ENCODE data around the gene GALNTL6. TPM values are rescaled to one million over a fixed set of nuclear protein-coding genes. Genes with fewer than 3 reads are reported as not detected.

GALNTL6 gene
- total and polyA plus RNA-seq, 4 donors = 6.1 to 25.4 (median 22.5) TPM

DNA sequence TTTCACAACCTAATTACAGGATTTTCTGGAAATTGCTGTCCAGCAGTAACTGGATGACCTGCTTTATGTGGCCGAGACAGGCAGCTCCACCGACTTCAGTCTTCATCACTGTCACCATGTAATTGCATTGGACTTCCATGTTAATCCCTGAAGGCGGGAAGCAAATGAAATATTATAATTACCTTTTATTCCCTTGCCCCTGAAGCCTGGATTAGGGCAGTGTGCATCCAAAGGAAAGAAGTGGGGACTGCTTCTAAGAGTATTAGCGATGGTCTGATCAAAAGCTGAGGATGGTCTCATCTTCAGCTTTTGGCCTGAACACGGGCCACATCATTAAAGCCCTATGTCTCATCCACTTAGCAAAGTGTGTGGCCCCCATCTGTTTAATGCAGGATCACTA lies 1043.8 kb downstream of the GALNTL6 start:
- H3K9me3 ChIP-seq (ENCODE audit: control insufficient read depth, insufficient read depth, low read length) = no peaks in the 10 kb centered on the region
- H3K27ac ChIP-seq (ENCODE audit: low read depth, low read length) = no peak overlapping the region
- H3K27me3 ChIP-seq (ENCODE audit: control insufficient read depth, insufficient read depth, low read length) = no peaks in the 10 kb centered on the region
- H3K4me3 ChIP-seq (ENCODE audit: low read depth, low read length) = no peak overlapping the region
- no peak for DNase-seq (ENCODE audit: low read depth in 4 of 6, low spot score in 6 of 6)
- H3K36me3 ChIP-seq (ENCODE audit: control insufficient read depth, insufficient read depth, low read length) = no peaks in the 10 kb centered on the region
- H3K4me1 ChIP-seq (ENCODE audit: control insufficient read depth, insufficient read depth, low read length) = no peaks in the 10 kb centered on the region
- no CpG with 5 or more reads among the region's 5 CpGs for WGBS (ENCODE audit: insufficient coverage)

DNA sequence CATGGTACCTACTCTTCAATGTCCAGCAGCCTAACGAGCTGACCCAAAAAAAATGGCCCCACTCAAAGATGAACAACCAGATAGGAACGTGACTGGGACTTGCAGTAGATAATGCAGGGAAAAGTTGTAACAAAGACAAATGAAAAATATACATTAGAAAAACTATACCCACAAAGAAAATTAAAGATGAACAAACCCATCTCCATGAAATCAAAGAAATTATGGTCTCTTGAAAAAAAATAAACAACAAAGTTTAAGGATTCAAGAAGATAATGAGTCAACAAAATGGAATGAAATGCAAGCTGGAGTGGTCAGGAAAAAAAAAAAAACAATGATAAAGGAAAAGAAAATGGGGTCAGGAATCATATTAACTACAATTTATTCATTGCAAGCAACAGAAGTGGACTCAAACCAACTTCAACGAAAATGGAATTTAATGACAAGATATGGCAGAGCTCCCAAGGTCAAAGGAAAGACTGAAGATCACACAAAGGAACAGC lies 1045.6 kb downstream of the GALNTL6 start:
- WGBS (ENCODE audit: insufficient coverage) = no CpG with 5 or more reads among the region's 3 CpGs
- Histone ChIP-seq H3K27me3 (ENCODE audit: control insufficient read depth, insufficient read depth, low read length) (no peaks in the 10 kb centered on the region), H3K4me3 (ENCODE audit: low read depth, low read length) (no peak overlapping the region), H3K9me3 (ENCODE audit: control insufficient read depth, insufficient read depth, low read length) (no peaks in the 10 kb centered on the region), H3K4me1 (ENCODE audit: control insufficient read depth, insufficient read depth, low read length) (no peaks in the 10 kb centered on the region), H3K36me3 (ENCODE audit: control insufficient read depth, insufficient read depth, low read length) (no peaks in the 10 kb centered on the region), H3K27ac (ENCODE audit: low read depth, low read length) (no peak overlapping the region)
- DNase-seq (ENCODE audit: low read depth in 4 of 6, low spot score in 6 of 6) = no peak

DNA sequence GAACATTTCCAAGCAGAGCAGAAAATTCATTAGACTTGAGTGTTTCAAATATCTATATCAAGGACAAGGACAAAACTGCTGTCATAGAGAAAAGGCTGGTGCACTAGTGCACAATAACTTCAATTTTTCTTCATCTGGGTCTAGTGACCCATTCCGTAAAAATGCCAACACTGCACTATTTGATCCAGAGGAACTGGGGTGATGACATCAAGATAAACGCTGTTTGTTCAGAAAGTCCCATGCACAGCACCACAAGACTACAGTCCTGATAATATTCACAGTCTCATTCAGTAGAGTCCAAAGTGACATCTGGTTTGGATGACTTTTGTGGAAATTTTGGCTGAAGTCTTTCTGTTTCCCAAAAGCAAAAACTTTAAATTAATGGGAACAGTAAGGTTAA lies 1051.9 kb downstream of the GALNTL6 start:
- Histone ChIP-seq H3K27me3 (ENCODE audit: control insufficient read depth, insufficient read depth, low read length) (no peaks in the 10 kb centered on the region), H3K4me1 (ENCODE audit: control insufficient read depth, insufficient read depth, low read length) (no peaks in the 10 kb centered on the region), H3K9me3 (ENCODE audit: control insufficient read depth, insufficient read depth, low read length) (no peaks in the 10 kb centered on the region), H3K4me3 (ENCODE audit: low read depth, low read length) (no peak overlapping the region), H3K36me3 (ENCODE audit: control insufficient read depth, insufficient read depth, low read length) (no peaks in the 10 kb centered on the region), H3K27ac (ENCODE audit: low read depth, low read length) (no peak overlapping the region)
- WGBS (ENCODE audit: insufficient coverage) = no CpG with 5 or more reads among the region's 2 CpGs
- peak in 1 of 6 donors; percentile 20 for DNase-seq (ENCODE audit: low read depth in 4 of 6, low spot score in 6 of 6)

DNA sequence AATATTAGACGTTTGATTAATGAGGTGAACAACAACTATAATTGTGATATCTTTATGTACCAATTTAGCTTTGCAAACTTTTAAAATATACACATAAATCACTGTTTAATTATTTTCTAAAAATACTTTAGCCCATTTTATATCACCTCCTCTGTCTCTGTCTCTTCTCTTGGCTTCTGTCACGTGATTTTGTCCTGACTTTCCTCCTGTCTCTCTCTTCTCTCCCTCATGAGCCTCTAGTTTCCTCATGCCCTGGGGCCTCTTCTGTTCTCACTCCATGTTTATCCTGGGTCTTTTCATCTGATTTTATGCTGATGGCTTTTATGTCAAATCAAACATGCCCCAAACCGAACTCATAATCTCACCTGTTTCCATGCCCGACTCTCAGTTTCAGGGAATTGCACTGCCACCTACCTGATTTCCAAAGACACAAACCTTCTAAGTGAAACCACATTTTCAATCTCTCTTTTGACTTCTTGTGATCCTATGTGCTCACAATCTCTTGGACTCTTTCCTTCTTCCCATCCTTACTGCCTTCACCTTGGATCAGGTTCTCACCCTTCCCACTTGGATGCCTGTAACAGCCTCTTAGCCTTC lies 1052.4 kb downstream of the GALNTL6 start:
- no peak for DNase-seq (ENCODE audit: low read depth in 4 of 6, low spot score in 6 of 6)
- H3K27ac ChIP-seq (ENCODE audit: low read depth, low read length) = no peak overlapping the region
- H3K4me1 ChIP-seq (ENCODE audit: control insufficient read depth, insufficient read depth, low read length) = no peaks in the 10 kb centered on the region
- no peaks in the 10 kb centered on the region for H3K27me3 ChIP-seq (ENCODE audit: control insufficient read depth, insufficient read depth, low read length)
- H3K9me3 ChIP-seq (ENCODE audit: control insufficient read depth, insufficient read depth, low read length) = no peaks in the 10 kb centered on the region
- H3K4me3 ChIP-seq (ENCODE audit: low read depth, low read length) = no peak overlapping the region
- 90% methylated on average over 3 of the region's 4 CpGs for WGBS (ENCODE audit: insufficient coverage)
- no peaks in the 10 kb centered on the region for H3K36me3 ChIP-seq (ENCODE audit: control insufficient read depth, insufficient read depth, low read length)

DNA sequence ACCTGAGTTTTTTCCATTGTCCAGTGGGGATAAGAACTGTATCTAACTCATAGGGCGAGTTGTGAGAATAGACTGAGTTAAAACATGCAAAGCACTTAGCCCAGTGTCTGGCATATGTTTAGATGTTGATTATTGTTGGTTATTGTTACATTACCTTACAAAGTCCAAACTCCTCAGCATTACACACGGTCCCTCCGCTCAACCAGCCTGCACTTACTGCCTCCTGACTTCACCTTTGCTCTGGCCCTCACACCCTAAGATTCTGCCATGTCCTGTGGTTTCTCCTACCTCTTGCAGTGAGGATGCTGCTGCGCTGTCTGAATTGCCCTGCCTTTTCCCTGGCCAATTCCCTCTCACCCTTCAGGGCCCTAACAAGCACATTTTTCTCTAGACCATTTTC lies 1053.2 kb downstream of the GALNTL6 start:
- no peak overlapping the region for H3K27ac ChIP-seq (ENCODE audit: low read depth, low read length)
- 87% methylated on average over 3 of the region's 4 CpGs for WGBS (ENCODE audit: insufficient coverage)
- no peaks in the 10 kb centered on the region for H3K9me3 ChIP-seq (ENCODE audit: control insufficient read depth, insufficient read depth, low read length)
- no peaks in the 10 kb centered on the region for H3K27me3 ChIP-seq (ENCODE audit: control insufficient read depth, insufficient read depth, low read length)
- H3K36me3 ChIP-seq (ENCODE audit: control insufficient read depth, insufficient read depth, low read length) = no peaks in the 10 kb centered on the region
- no peak for DNase-seq (ENCODE audit: low read depth in 4 of 6, low spot score in 6 of 6)
- H3K4me1 ChIP-seq (ENCODE audit: control insufficient read depth, insufficient read depth, low read length) = no peaks in the 10 kb centered on the region
- no peak overlapping the region for H3K4me3 ChIP-seq (ENCODE audit: low read depth, low read length)

DNA sequence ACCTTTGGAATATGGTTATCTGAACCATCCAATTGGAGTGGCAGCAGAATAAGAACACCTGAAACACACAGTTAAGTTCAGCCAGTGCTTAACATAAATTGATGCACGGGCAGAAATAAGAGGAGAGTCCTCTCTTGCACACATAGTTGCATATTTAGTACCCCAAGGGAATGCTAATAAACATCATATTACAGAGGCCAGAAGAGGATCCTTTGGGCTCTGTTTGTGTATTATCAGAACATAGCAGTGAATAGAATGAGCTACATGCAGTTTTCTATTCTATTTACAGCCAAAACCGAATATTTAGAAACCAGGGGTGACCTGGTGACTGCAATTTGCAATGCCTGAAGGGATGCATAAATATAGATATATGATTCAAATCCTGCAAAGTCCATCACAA lies 1054.6 kb downstream of the GALNTL6 start:
- Histone ChIP-seq H3K27me3 (ENCODE audit: control insufficient read depth, insufficient read depth, low read length) (no peaks in the 10 kb centered on the region), H3K4me1 (ENCODE audit: control insufficient read depth, insufficient read depth, low read length) (no peaks in the 10 kb centered on the region), H3K36me3 (ENCODE audit: control insufficient read depth, insufficient read depth, low read length) (no peaks in the 10 kb centered on the region), H3K4me3 (ENCODE audit: low read depth, low read length) (no peak overlapping the region), H3K27ac (ENCODE audit: low read depth, low read length) (no peak overlapping the region), H3K9me3 (ENCODE audit: control insufficient read depth, insufficient read depth, low read length) (no peaks in the 10 kb centered on the region)
- DNase-seq (ENCODE audit: low read depth in 4 of 6, low spot score in 6 of 6) = no peak
- WGBS (ENCODE audit: insufficient coverage) = no CpG with 5 or more reads among the region's 2 CpGs

DNA sequence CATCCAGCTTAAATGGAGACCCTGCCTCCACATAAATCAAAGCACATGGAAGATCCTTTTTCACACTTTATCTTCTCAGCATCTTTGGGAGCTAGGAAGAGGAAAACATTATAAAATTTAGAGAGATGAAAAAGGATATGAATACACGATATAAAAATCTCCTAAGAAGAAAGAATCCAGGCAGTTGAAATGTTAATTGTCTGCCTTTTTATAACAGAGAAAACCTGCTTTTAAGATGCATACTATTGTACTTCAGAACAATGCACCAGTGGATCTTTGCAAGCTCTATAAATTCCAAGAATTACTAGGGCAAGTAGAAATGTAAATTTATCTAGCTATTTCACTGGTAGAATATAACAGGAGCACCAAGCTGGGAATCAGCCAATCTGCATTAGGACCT lies 1055.1 kb downstream of the GALNTL6 start:
- peak in 1 of 6 donors; percentile 39 for DNase-seq (ENCODE audit: low read depth in 4 of 6, low spot score in 6 of 6)
- H3K4me1 ChIP-seq (ENCODE audit: control insufficient read depth, insufficient read depth, low read length) = no peaks in the 10 kb centered on the region
- no peaks in the 10 kb centered on the region for H3K36me3 ChIP-seq (ENCODE audit: control insufficient read depth, insufficient read depth, low read length)
- no peaks in the 10 kb centered on the region for H3K27me3 ChIP-seq (ENCODE audit: control insufficient read depth, insufficient read depth, low read length)
- no CpG with 5 or more reads among the region's 1 CpG for WGBS (ENCODE audit: insufficient coverage)
- no peak overlapping the region for H3K4me3 ChIP-seq (ENCODE audit: low read depth, low read length)
- no peak overlapping the region for H3K27ac ChIP-seq (ENCODE audit: low read depth, low read length)
- no peaks in the 10 kb centered on the region for H3K9me3 ChIP-seq (ENCODE audit: control insufficient read depth, insufficient read depth, low read length)

DNA sequence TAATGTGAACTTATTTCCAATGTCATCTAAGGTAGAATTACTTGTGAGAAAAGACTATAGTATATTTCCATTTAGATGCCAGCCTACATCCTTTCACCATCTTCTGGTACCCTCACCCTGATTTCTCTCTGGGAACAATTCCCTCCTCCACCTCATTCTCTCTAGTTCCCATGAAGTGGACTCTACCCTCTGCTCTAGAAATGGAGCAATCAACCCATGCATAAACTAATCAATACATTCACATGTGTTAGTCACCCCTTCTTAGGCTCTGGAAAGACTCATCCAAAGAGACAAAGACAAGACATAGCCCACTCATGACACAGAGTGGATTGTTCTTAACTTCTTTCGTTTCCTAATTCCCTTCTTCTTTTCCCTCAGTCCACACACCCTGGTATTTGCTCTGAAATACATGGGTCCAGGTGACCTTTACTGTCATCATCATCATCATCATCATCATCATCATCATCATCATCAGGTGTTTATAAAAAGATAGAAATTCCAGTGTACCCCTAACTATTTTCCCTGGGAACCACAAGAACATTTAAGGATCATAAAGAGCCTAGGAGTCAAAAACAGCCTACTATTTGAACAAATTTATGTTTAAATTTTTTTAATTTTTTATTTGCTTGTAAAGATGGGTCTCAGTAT lies 1056.5 kb downstream of the GALNTL6 start:
- H3K9me3 ChIP-seq (ENCODE audit: control insufficient read depth, insufficient read depth, low read length) = no peaks in the 10 kb centered on the region
- no peak for DNase-seq (ENCODE audit: low read depth in 4 of 6, low spot score in 6 of 6)
- no peaks in the 10 kb centered on the region for H3K36me3 ChIP-seq (ENCODE audit: control insufficient read depth, insufficient read depth, low read length)
- no peaks in the 10 kb centered on the region for H3K4me1 ChIP-seq (ENCODE audit: control insufficient read depth, insufficient read depth, low read length)
- H3K27me3 ChIP-seq (ENCODE audit: control insufficient read depth, insufficient read depth, low read length) = no peaks in the 10 kb centered on the region
- no peak overlapping the region for H3K4me3 ChIP-seq (ENCODE audit: low read depth, low read length)
- H3K27ac ChIP-seq (ENCODE audit: low read depth, low read length) = no peak overlapping the region
- WGBS (ENCODE audit: insufficient coverage) = 78% methylated on average over 1 of the region's 1 CpG

DNA sequence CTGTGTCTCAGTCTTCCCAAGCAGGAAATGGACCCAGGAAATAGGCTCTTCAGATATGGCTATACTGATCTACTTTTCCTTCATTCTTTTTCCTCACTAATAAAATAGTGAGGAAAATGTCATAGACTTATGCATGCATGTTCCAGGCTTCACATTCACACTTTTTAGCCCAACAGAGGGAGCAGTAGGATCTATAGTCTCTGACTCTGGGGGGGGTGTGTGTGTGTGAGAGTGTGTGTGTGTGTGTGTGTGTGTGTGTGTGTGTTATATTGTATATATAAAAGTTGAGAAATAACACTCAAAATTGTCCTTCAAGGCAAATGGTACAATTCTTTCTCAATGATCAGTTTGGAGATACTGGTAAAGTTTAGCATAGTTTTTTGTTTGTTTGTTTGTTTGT lies 1058.2 kb downstream of the GALNTL6 start:
- H3K4me3 ChIP-seq (ENCODE audit: low read depth, low read length) = no peak overlapping the region
- no peaks in the 10 kb centered on the region for H3K9me3 ChIP-seq (ENCODE audit: control insufficient read depth, insufficient read depth, low read length)
- H3K27me3 ChIP-seq (ENCODE audit: control insufficient read depth, insufficient read depth, low read length) = no peaks in the 10 kb centered on the region
- no peak overlapping the region for H3K27ac ChIP-seq (ENCODE audit: low read depth, low read length)
- no peaks in the 10 kb centered on the region for H3K36me3 ChIP-seq (ENCODE audit: control insufficient read depth, insufficient read depth, low read length)
- H3K4me1 ChIP-seq (ENCODE audit: control insufficient read depth, insufficient read depth, low read length) = no peaks in the 10 kb centered on the region
- no peak for DNase-seq (ENCODE audit: low read depth in 4 of 6, low spot score in 6 of 6)

DNA sequence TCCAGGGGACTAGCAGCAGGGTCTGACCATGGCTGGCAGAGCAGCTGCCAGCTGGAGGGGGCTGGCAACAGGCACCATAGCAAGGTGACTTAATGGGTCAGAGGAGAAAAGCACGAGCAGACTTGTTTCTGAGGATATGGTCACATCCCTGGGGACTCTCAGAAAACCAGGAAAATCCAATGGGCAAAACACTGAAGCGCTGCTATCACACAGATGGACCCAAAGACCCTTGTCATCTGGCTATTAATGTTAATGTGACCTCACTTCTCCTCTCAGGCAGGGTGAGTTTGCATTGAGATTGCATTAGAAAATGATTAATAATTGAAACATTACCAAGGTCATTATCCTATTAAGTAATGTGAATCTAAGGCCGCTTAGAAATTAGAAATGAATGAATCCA lies 1061.7 kb downstream of the GALNTL6 start:
- Histone ChIP-seq H3K9me3 (ENCODE audit: control insufficient read depth, insufficient read depth, low read length) (no peaks in the 10 kb centered on the region), H3K27ac (ENCODE audit: low read depth, low read length) (no peak overlapping the region), H3K4me1 (ENCODE audit: control insufficient read depth, insufficient read depth, low read length) (no peaks in the 10 kb centered on the region), H3K36me3 (ENCODE audit: control insufficient read depth, insufficient read depth, low read length) (no peaks in the 10 kb centered on the region), H3K4me3 (ENCODE audit: low read depth, low read length) (no peak overlapping the region), H3K27me3 (ENCODE audit: control insufficient read depth, insufficient read depth, low read length) (no peaks in the 10 kb centered on the region)
- no peak for DNase-seq (ENCODE audit: low read depth in 4 of 6, low spot score in 6 of 6)
- 71% methylated on average over 1 of the region's 3 CpGs for WGBS (ENCODE audit: insufficient coverage)
